ENCODE data around the gene LIPI.

Gene LIPI

DNA sequence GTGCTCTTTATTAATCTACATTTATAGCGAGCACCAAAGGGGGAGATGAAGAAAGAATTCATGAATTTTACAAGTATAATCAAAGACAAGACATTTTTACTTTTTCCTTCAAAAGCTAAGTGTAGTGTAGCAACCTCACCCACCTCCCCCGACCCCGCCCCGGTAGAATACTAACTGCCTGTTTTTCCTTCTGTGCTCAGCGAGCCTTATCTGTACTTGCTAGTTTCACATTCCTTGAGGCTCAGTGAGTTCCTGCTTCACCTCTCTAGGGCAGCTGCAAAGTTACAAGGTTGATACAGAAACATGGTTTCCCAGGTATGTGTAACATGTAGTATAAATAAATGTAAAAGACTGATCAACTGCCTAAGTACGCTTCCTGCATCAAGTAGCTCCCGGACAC lies 86.5 kb downstream of the LIPI start:
- POLR2A ChIA-PET, result no interaction called here
- CTCF ChIA-PET, result interaction anchor here (0.5 kb wide), 1 partner anchor 569 kb away, joined by 4 read pairs; no protein-coding TSS in a partner anchor
- H3K36me3 ChIP-seq (ENCODE audit: control insufficient read depth in 2 of 2, insufficient read depth in 1 of 2, low read length in 2 of 2), result no peaks in the 10 kb centered on the region
- H3K27ac ChIP-seq (ENCODE audit: extremely low read depth, low read depth, low read length), result no peak overlapping the region
- H3K4me3 ChIP-seq (ENCODE audit: low read depth, low read length), result no peak overlapping the region
- H3K9me3 ChIP-seq (ENCODE audit: control insufficient read depth, insufficient read depth, low read depth, low read length), result no peaks in the 10 kb centered on the region
- no peaks in the 10 kb centered on the region for H3K4me1 ChIP-seq (ENCODE audit: control insufficient read depth, insufficient read depth, low read length)
- TF ChIP-seq ZNF394 (tag by site-specific recombination; IDR thresholded peaks at IDR 0.05; ENCODE audit: borderline replicate concordance) (no peak), ZNF112 (tag by site-specific recombination; IDR thresholded peaks at IDR 0.05) (no peak), ZNF341 (tag by site-specific recombination; IDR thresholded peaks at IDR 0.05; ENCODE audit: low read depth) (no peak), HOXD13 (CRISPR knock-in tag; IDR thresholded peaks at IDR 0.05; ENCODE audit: borderline replicate concordance) (no peak), KLF10 (tag by site-specific recombination; IDR thresholded peaks at IDR 0.05) (no peak)
- TF ChIP-seq, protein P1, sequence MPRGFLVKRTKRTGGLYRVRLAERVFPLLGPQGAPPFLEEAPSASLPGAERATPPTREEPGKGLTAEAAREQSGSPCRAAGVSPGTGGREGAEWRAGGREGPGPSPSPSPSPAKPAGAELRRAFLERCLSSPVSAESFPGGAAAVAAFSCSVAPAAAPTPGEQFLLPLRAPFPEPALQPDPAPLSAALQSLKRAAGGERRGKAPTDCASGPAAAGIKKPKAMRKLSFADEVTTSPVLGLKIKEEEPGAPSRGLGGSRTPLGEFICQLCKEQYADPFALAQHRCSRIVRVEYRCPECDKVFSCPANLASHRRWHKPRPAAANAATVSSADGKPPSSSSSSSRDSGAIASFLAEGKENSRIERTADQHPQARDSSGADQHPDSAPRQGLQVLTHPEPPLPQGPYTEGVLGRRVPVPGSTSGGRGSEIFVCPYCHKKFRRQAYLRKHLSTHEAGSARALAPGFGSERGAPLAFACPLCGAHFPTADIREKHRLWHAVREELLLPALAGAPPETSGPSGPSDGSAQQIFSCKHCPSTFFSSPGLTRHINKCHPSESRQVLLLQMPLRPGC (tag by site-specific recombination; IDR thresholded peaks at IDR 0.05), result no peak
- TF ChIP-seq, protein P2, sequence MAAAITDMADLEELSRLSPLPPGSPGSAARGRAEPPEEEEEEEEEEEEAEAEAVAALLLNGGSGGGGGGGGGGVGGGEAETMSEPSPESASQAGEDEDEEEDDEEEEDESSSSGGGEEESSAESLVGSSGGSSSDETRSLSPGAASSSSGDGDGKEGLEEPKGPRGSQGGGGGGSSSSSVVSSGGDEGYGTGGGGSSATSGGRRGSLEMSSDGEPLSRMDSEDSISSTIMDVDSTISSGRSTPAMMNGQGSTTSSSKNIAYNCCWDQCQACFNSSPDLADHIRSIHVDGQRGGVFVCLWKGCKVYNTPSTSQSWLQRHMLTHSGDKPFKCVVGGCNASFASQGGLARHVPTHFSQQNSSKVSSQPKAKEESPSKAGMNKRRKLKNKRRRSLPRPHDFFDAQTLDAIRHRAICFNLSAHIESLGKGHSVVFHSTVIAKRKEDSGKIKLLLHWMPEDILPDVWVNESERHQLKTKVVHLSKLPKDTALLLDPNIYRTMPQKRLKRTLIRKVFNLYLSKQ (tag by site-specific recombination; IDR thresholded peaks at IDR 0.05; ENCODE audit: borderline replicate concordance), result no peak
- TF ChIP-seq, protein P3, sequence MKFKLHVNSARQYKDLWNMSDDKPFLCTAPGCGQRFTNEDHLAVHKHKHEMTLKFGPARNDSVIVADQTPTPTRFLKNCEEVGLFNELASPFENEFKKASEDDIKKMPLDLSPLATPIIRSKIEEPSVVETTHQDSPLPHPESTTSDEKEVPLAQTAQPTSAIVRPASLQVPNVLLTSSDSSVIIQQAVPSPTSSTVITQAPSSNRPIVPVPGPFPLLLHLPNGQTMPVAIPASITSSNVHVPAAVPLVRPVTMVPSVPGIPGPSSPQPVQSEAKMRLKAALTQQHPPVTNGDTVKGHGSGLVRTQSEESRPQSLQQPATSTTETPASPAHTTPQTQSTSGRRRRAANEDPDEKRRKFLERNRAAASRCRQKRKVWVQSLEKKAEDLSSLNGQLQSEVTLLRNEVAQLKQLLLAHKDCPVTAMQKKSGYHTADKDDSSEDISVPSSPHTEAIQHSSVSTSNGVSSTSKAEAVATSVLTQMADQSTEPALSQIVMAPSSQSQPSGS (tag by site-specific recombination; IDR thresholded peaks at IDR 0.05; ENCODE audit: low read depth), result no peak
- TF ChIP-seq, protein P4, sequence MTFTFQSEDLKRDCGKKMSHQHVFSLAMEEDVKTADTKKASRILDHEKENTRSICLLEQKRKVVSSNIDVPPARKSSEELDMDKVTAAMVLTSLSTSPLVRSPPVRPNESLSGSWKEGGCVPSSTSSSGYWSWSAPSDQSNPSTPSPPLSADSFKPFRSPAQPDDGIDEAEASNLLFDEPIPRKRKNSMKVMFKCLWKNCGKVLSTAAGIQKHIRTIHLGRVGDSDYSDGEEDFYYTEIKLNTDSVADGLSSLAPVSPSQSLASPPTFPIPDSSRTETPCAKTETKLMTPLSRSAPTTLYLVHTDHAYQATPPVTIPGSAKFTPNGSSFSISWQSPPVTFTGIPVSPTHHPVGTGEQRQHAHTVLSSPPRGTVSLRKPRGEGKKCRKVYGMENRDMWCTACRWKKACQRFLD (tag by site-specific recombination; IDR thresholded peaks at IDR 0.05), result no peak
- TF ChIP-seq, protein P5, sequence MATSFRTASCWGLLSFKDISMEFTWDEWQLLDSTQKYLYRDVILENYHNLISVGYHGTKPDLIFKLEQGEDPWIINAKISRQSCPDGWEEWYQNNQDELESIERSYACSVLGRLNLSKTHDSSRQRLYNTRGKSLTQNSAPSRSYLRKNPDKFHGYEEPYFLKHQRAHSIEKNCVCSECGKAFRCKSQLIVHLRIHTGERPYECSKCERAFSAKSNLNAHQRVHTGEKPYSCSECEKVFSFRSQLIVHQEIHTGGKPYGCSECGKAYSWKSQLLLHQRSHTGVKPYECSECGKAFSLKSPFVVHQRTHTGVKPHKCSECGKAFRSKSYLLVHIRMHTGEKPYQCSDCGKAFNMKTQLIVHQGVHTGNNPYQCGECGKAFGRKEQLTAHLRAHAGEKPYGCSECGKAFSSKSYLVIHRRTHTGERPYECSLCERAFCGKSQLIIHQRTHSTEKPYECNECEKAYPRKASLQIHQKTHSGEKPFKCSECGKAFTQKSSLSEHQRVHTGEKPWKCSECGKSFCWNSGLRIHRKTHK (tag by site-specific recombination; IDR thresholded peaks at IDR 0.05), result no peak

DNA sequence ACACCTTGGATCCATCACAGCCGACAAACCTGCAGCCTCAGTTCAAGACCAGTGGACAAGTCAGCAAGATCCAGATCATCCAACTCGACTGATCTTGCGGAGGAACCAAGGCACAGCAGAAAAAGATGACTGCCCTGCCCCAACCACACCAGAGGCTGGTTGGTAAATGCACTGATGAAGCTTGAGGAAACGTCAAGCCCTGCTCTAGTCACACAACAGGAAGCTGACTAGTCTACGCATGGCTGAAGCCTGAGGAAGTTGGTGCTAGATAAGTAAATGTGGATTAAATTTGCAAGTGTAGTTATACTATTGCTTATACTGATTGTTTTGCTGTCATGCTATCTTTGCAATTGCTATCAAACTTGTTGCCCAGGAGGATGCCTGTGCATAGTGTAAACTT lies 89.0 kb downstream of the LIPI start:
- no peak overlapping the region for H3K4me3 ChIP-seq (ENCODE audit: low read depth, low read length)
- no peaks in the 10 kb centered on the region for H3K9me3 ChIP-seq (ENCODE audit: control insufficient read depth, insufficient read depth, low read depth, low read length)
- CTCF ChIA-PET, result interaction anchor here (1.4 kb wide), 1 partner anchor 10 kb away, joined by 3 read pairs; no protein-coding TSS in a partner anchor
- H3K4me1 ChIP-seq (ENCODE audit: control insufficient read depth, insufficient read depth, low read length), result no peaks in the 10 kb centered on the region
- POLR2A ChIA-PET, result no interaction called here
- H3K27ac ChIP-seq (ENCODE audit: extremely low read depth, low read depth, low read length), result no peak overlapping the region
- H3K36me3 ChIP-seq (ENCODE audit: control insufficient read depth in 2 of 2, insufficient read depth in 1 of 2, low read length in 2 of 2), result no peaks in the 10 kb centered on the region
- TF ChIP-seq, protein P2 (tag by site-specific recombination; IDR thresholded peaks at IDR 0.05; ENCODE audit: borderline replicate concordance), result no peak
- TF ChIP-seq GLI2 (tag by site-specific recombination; IDR thresholded peaks at IDR 0.05; ENCODE audit: borderline replicate concordance, low read depth) (no peak), ZNF214 (tag by site-specific recombination; IDR thresholded peaks at IDR 0.05; ENCODE audit: borderline replicate concordance) (no peak), YY1 (tag by site-specific recombination; IDR thresholded peaks at IDR 0.05) (no peak), ZNF555 (tag by site-specific recombination; conservative IDR thresholded peaks at IDR 0.05) (no peak), SP3 (tag by site-specific recombination; IDR thresholded peaks at IDR 0.05) (no peak)
- TF ChIP-seq, protein P6, sequence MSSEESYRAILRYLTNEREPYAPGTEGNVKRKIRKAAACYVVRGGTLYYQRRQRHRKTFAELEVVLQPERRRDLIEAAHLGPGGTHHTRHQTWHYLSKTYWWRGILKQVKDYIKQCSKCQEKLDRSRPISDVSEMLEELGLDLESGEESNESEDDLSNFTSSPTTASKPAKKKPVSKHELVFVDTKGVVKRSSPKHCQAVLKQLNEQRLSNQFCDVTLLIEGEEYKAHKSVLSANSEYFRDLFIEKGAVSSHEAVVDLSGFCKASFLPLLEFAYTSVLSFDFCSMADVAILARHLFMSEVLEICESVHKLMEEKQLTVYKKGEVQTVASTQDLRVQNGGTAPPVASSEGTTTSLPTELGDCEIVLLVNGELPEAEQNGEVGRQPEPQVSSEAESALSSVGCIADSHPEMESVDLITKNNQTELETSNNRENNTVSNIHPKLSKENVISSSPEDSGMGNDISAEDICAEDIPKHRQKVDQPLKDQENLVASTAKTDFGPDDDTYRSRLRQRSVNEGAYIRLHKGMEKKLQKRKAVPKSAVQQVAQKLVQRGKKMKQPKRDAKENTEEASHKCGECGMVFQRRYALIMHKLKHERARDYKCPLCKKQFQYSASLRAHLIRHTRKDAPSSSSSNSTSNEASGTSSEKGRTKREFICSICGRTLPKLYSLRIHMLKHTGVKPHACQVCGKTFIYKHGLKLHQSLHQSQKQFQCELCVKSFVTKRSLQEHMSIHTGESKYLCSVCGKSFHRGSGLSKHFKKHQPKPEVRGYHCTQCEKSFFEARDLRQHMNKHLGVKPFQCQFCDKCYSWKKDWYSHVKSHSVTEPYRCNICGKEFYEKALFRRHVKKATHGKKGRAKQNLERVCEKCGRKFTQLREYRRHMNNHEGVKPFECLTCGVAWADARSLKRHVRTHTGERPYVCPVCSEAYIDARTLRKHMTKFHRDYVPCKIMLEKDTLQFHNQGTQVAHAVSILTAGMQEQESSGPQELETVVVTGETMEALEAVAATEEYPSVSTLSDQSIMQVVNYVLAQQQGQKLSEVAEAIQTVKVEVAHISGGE (tag by site-specific recombination; conservative IDR thresholded peaks at IDR 0.05; ENCODE audit: low read depth), result no peak
- TF ChIP-seq, protein P7, sequence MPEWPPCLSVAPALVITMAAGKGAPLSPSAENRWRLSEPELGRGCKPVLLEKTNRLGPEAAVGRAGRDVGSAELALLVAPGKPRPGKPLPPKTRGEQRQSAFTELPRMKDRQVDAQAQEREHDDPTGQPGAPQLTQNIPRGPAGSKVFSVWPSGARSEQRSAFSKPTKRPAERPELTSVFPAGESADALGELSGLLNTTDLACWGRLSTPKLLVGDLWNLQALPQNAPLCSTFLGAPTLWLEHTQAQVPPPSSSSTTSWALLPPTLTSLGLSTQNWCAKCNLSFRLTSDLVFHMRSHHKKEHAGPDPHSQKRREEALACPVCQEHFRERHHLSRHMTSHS (tag by site-specific recombination; IDR thresholded peaks at IDR 0.05), result no peak
- TF ChIP-seq, protein P8, sequence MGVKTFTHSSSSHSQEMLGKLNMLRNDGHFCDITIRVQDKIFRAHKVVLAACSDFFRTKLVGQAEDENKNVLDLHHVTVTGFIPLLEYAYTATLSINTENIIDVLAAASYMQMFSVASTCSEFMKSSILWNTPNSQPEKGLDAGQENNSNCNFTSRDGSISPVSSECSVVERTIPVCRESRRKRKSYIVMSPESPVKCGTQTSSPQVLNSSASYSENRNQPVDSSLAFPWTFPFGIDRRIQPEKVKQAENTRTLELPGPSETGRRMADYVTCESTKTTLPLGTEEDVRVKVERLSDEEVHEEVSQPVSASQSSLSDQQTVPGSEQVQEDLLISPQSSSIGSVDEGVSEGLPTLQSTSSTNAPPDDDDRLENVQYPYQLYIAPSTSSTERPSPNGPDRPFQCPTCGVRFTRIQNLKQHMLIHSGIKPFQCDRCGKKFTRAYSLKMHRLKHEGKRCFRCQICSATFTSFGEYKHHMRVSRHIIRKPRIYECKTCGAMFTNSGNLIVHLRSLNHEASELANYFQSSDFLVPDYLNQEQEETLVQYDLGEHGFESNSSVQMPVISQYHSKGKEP (tag by site-specific recombination; IDR thresholded peaks at IDR 0.05), result no peak
